ENCODE results near the gene DISC1. TPM values are rescaled to one million over a fixed set of nuclear protein-coding genes. Genes with fewer than 3 reads are reported as not detected.
"Not testable (repeated sequence)": the region's sequence is repeated elsewhere in the genome, so short reads cannot be mapped to it uniquely, and the experiment has no call there.

Gene DISC1
- total RNA-seq, 4 donors from 2014 or later = 9.6 to 27.9 (median 13.0) TPM

GRCh38 chr1:231776010-231776756 lies 149.6 kb downstream of the DISC1 start:
- ATAC-seq (ENCODE audit: low FRiP score) (no peak), DNase-seq (ENCODE audit: low spot score) (no peak)
- TF ChIP-seq CTCF (IDR thresholded peaks at IDR 0.05) = no peak

GRCh38 chr1:231776757-231777062 lies 150.1 kb downstream of the DISC1 start:
- no peak for TF ChIP-seq CTCF (IDR thresholded peaks at IDR 0.05)
- ATAC-seq (ENCODE audit: low FRiP score) (no peak), DNase-seq (ENCODE audit: low spot score) (no peak)

DNA sequence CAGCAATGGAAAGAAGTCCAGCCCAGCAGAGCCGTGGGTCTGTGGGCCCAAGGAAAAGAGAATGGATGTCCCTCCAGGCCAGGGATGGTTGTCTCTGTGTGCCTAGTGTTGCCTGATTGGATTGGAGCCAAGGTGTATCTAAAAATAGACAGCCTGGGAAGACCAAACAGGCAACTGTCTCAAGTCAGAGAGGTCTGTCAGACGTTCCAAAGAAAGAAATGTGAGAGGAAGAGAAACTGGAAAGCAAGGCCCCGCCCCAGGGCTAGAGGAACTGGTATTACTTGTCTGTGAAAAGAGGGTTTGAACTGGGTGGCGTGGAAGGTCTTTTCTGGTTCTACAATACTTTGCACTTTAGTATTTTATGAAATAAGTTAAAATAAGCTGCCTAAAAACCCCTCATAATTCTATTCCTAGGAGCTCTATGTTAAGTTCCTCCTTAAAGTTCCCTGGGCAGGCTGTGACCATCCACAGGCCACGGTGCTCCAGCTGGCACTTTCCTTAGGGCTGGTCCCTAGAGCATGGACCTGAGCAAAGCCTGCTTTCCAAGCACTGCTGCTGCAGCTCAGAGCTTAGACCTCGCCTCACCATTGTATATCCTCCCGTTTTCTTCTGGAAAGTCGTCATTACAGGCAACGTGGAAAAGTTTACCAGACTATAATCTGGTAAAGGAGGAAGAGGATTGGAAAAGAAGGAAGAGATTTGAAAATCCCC lies 151.6 kb downstream of the DISC1 start:
- ATAC-seq (ENCODE audit: low FRiP score) (no peak), DNase-seq (ENCODE audit: low spot score) (no peak)
- TF ChIP-seq CTCF (IDR thresholded peaks at IDR 0.05) = no peak

DNA sequence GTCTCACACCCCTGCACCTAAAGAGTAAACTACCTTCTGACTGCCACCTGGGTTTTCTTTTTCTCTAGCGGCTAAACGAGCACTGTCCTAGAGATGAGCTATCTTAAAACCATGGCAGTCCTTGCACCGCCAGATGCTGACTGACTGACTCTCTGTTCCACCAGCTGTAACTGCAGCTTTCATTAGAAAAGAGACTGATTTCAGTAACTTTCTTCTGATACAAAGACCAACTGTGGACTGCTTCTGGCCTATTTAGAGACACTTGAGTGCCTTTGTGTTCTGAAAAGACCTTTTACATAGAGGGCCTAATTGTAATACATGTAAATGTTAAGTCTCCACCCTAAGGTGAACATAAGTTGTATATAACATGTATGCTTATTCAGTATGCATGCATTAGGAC lies 152.5 kb downstream of the DISC1 start:
- DNase-seq (ENCODE audit: low spot score) (no peak), ATAC-seq (ENCODE audit: low FRiP score) (no peak)
- no peak for TF ChIP-seq CTCF (IDR thresholded peaks at IDR 0.05)

- TF ChIP-seq CTCF (IDR thresholded peaks at IDR 0.05) = no peak
- ATAC-seq (ENCODE audit: low FRiP score) (no peak), DNase-seq (ENCODE audit: low spot score) (no peak)
Observed at GRCh38 chr1:231781892-231782291, 155.3 kb downstream of the DISC1 start.

GRCh38 chr1:231785073-231785472 lies 158.5 kb downstream of the DISC1 start:
- not testable (repeated sequence) for ATAC-seq (ENCODE audit: low FRiP score); DNase-seq (ENCODE audit: low spot score)

- no peak for DNase-seq (ENCODE audit: low spot score)
- no peak for TF ChIP-seq CTCF (IDR thresholded peaks at IDR 0.05)
- ATAC-seq (ENCODE audit: low FRiP score) = no peak
Observed at GRCh38 chr1:231786126-231786525, 159.5 kb downstream of the DISC1 start.

Data from omental fat pad (tissue), 4 donors.